ENCODE measurements around the gene PTPRR. TPM values are rescaled to one million over a fixed set of nuclear protein-coding genes. Genes with fewer than 3 reads are reported as not detected.

The PTPRR gene
- total RNA-seq, 2 experiments from 2014 or later = not detected

DNA sequence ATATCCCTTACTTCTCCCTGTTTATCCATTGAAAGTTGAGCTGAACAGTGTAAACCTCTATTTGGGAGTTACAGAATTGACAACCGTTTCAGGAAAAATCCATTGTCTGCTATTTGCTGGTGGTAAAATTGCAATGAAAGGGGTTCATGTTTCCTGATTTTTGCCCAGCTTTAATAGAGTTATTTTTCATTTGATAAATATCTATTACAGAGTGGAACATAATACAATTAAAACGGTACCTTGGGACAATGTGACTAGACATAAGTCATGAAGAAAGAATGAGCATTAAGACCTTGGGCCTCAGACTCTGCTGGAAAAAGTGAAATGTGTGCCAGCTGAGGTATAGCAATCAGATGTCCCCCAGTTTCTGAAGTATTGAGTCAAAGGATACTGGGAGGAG, 13.1 kb downstream of the PTPRR start:
- H3K4me3 ChIP-seq (ENCODE audit: low read depth, low read length, poor library complexity, severe bottlenecking) = no peak overlapping the region
- no peaks in the 10 kb centered on the region for H3K9me3 ChIP-seq (ENCODE audit: low read length)
- no peaks in the 10 kb centered on the region for H3K79me2 ChIP-seq (ENCODE audit: insufficient read depth, low read depth, low read length)
- H3K9me2 ChIP-seq (ENCODE audit: insufficient read depth, low read length) = no peaks in the 10 kb centered on the region
- no peaks in the 10 kb centered on the region for H3K36me3 ChIP-seq (ENCODE audit: insufficient read depth, low read length)
- no peak for DNase-seq (ENCODE audit: low spot score)
- no peaks in the 10 kb centered on the region for H4K20me1 ChIP-seq (ENCODE audit: insufficient read depth, low read length)
- H3K27ac ChIP-seq (ENCODE audit: low read depth, low read length, poor library complexity, severe bottlenecking) = no peak overlapping the region
- intact Hi-C loops (cut with micrococcal nuclease; ENCODE audit: unreplicated experiment) = no loop called here
- BruUV-seq (replicated peaks) = no TSS peak
- H3K4me2 ChIP-seq (ENCODE audit: low read length) = no peak overlapping the region
- ChIA-PET CTCF (ENCODE audit: unreplicated experiment) (no interaction called here), POLR2A (no interaction called here)
- no peaks in the 10 kb centered on the region for H3K4me1 ChIP-seq (ENCODE audit: insufficient read depth, low read length, poor library complexity, severe bottlenecking)
- TF ChIP-seq CTCF (conservative IDR thresholded peaks at IDR 0.05; ENCODE audit: low read length) (no peak), EZH2phosphoT487 (IDR thresholded peaks at IDR 0.05; ENCODE audit: borderline replicate concordance, low read depth, low read length) (no peak)
- no peak overlapping the region for H2AFZ ChIP-seq (ENCODE audit: low read length)

DNA sequence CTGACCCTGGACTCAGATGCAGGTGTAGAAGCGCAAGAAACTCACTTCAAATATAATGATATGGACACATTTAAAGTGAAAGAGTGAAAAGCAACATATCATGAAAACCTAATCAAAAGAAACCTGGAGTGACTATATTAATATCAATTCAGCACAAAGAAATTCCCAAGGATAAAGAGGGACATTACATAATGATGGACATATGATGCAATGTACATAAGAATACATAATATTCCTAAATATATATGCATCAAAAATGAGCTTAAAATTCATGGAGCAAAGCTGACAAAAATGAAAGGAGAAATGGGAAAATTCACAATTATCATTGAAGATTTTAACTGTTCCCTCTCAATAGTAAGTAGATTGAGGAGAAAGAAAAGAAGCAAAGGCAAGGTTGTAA, 24.6 kb downstream of the PTPRR start:
- POLR2A ChIA-PET = interaction anchor here (0.6 kb wide), 1 partner anchor 11 kb away, joined by 4 read pairs; no protein-coding TSS in a partner anchor
- no TSS peak for BruUV-seq (replicated peaks)
- H4K20me1 ChIP-seq (ENCODE audit: insufficient read depth, low read length) = no peaks in the 10 kb centered on the region
- no peak for DNase-seq (ENCODE audit: low spot score)
- no peaks in the 10 kb centered on the region for H3K9me2 ChIP-seq (ENCODE audit: insufficient read depth, low read length)
- TF ChIP-seq EZH2phosphoT487 (IDR thresholded peaks at IDR 0.05; ENCODE audit: borderline replicate concordance, low read depth, low read length) (no peak), CTCF (conservative IDR thresholded peaks at IDR 0.05; ENCODE audit: low read length) (no peak)
- H3K4me2 ChIP-seq (ENCODE audit: low read length) = no peak overlapping the region
- no peaks in the 10 kb centered on the region for H3K4me1 ChIP-seq (ENCODE audit: insufficient read depth, low read length, poor library complexity, severe bottlenecking)
- no peaks in the 10 kb centered on the region for H3K36me3 ChIP-seq (ENCODE audit: insufficient read depth, low read length)
- CTCF ChIA-PET (ENCODE audit: unreplicated experiment) = no interaction called here
- H3K4me3 ChIP-seq (ENCODE audit: low read depth, low read length, poor library complexity, severe bottlenecking) = no peak overlapping the region
- H2AFZ ChIP-seq (ENCODE audit: low read length) = no peak overlapping the region
- intact Hi-C loops (cut with micrococcal nuclease; ENCODE audit: unreplicated experiment) = no loop called here
- H3K9me3 ChIP-seq (ENCODE audit: low read length) = no peaks in the 10 kb centered on the region
- H3K27ac ChIP-seq (ENCODE audit: low read depth, low read length, poor library complexity, severe bottlenecking) = no peak overlapping the region
- no peaks in the 10 kb centered on the region for H3K79me2 ChIP-seq (ENCODE audit: insufficient read depth, low read depth, low read length)

DNA sequence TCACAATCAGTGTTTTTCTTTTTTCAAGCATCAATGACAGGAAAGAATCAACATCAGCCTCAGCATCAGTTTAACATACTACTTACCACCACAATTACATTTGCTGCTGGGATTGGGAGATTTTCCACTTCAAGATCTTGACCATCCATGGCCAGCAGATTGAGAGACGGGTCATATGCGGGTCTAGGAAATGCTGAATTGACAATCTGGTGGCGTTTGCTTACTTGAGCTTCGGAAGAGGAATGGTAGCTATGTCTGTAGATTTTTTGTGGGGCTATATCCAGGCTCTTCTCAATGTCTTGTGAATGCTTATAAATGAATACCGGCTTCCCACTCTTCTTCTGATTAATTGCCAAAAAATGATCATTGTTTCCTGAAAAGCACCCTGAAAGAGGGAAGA, 27.9 kb downstream of the PTPRR start:
- CTCF ChIA-PET (ENCODE audit: unreplicated experiment) = no interaction called here
- no peaks in the 10 kb centered on the region for H3K9me3 ChIP-seq (ENCODE audit: low read length)
- H3K9me2 ChIP-seq (ENCODE audit: insufficient read depth, low read length) = no peaks in the 10 kb centered on the region
- no peak overlapping the region for H3K27ac ChIP-seq (ENCODE audit: low read depth, low read length, poor library complexity, severe bottlenecking)
- H3K36me3 ChIP-seq (ENCODE audit: insufficient read depth, low read length) = no peaks in the 10 kb centered on the region
- POLR2A ChIA-PET = no interaction called here
- no peaks in the 10 kb centered on the region for H3K79me2 ChIP-seq (ENCODE audit: insufficient read depth, low read depth, low read length)
- no peaks in the 10 kb centered on the region for H4K20me1 ChIP-seq (ENCODE audit: insufficient read depth, low read length)
- H3K4me3 ChIP-seq (ENCODE audit: low read depth, low read length, poor library complexity, severe bottlenecking) = no peak overlapping the region
- no peak for TF ChIP-seq CTCF (conservative IDR thresholded peaks at IDR 0.05; ENCODE audit: low read length)
- no peak for TF ChIP-seq EZH2phosphoT487 (IDR thresholded peaks at IDR 0.05; ENCODE audit: borderline replicate concordance, low read depth, low read length)
- no peak overlapping the region for H3K4me2 ChIP-seq (ENCODE audit: low read length)
- BruUV-seq (replicated peaks) = no TSS peak
- intact Hi-C loops (cut with micrococcal nuclease; ENCODE audit: unreplicated experiment) = no loop called here
- no peak for DNase-seq (ENCODE audit: low spot score)
- H3K4me1 ChIP-seq (ENCODE audit: insufficient read depth, low read length, poor library complexity, severe bottlenecking) = no peaks in the 10 kb centered on the region
- no peak overlapping the region for H2AFZ ChIP-seq (ENCODE audit: low read length)
